Smooth muscle cell of the brain vasculature (primary cell): ENCODE results near the gene YIPF5.

Source experiments
- DNase-seq: peaks from one replicate; pipeline ENCODE4 v3.0.0-alpha.2; 2012; ENCODE audit warnings: low read depth, low spot score

Gene YIPF5

DNA sequence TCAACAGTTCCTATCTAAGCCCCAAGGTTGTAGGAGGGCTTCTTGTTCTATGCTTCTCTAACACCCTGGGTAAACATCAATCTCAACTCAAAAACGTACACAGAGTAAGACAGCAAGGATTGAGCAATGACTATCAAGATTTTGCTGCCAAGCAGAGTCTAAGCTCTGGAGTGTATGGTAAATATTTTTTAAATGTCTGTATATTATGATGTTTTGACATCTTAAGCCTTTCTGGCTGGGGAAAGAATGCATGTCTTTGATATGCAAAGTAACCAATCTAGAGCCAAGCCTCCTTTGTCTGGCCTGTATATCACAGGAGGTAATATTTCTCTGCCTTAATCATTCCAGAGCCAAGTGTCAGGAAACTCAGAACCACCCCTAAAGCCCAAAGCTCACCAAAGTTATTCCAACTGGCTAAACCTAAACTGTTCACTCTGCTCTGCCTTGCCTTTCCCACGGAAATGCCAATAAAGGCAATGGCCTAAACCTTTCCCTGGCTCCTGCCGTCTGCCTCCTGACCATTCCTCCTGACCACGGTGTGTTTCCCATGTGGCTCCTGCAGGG, 45.2 kb downstream of the YIPF5 start:
- DNase-seq = no peak

DNA sequence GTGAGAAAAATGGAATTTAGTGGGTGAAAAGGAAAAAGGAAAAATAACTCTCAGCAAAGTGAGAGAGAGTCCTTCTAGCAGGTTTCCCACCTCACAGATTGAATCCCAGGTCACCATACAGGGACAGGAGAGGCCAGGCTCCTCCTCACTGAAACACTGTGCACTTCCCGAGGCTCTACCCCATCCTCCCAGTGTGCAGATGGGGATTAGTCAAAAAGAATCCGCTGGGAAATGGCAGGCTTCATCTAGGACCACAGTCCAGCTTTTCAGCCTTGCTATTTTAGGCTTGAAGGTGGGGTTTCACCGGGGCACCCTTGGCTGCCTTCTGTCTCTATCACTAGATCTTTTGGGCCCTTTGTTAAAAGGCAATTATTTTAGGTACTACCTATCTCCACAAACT, 47.8 kb downstream of the YIPF5 start:
- DNase-seq = no peak

DNA sequence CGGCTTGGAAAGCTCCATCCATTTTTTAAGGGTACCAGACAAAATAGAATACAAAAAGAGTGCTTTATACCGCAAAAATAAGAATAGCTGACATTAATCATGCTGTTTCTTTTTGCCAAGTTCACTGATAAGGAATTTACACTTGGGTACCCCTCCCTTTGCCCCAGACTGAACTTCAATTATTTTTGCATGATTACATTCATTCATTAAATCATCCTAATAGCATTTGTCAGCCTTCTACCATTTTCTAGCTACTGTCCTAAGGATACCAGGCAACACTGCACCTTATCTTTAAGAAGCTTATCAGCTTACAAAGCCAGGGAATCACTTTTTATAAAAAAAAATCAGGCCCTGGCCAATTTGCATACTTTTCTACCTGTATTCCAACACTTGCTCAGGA, 48.4 kb downstream of the YIPF5 start:
- DNase-seq = no peak

DNA sequence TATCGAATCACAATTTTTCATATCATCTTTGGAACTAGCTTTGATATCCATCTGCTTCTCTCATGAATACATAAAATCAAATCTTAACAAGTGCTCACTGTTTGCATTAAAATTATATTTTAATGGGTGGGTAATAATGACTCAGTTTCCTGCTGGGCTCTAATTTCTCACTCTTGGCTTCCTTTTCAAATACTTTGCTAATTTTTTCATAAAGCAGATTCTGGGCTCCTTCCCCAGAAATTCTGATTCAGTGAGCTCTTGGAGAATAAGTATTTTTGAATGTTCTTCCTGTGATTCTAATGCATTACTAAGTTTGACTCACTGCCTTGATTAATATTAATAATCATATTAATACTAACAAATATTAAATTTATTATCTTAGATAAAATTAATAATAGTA, 48.9 kb downstream of the YIPF5 start:
- DNase-seq = no peak

DNA sequence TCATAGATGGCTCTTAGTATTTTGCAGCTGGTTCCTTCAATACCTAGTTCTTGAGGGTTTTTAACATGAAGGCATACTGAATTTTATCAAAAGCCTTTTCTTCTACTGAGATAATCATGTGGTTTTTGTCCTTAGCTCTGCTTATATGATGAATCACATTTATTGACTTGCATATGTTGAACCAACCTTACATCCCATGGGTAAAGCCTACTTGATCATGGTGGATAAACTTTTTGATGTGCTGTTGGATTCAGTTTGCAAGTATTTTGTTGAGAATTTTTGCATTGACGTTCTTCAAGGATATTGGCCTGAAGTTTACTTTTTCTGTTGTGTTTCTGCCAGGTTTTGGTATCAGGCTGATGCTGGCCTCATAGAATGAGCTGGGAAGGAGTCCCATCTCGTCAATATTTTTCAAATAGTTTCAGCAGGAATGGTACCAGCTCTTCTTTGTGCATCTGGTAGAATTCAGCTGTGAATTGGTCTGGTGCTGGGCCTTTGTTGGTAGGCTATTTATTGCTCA, 49.7 kb downstream of the YIPF5 start:
- no peak for DNase-seq

DNA sequence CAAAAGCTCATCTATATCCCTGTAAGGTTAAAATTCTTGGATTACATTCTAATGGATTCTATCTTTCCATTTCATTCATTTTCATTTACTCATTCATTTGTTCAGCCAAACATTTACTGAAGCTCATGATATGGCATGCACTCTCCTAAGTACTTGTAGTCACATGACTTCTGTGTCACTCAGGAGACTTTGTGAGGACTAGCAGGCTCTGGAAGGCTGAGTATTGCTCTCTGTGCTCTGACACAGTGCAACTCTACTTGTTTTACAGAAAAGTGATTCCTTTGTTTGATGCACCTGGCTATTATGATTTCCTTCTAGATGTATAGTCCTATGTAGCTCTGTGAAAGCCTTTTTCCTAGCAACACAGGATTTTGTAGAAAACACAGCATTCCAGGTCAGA, 53.0 kb downstream of the YIPF5 start:
- DNase-seq = no peak

DNA sequence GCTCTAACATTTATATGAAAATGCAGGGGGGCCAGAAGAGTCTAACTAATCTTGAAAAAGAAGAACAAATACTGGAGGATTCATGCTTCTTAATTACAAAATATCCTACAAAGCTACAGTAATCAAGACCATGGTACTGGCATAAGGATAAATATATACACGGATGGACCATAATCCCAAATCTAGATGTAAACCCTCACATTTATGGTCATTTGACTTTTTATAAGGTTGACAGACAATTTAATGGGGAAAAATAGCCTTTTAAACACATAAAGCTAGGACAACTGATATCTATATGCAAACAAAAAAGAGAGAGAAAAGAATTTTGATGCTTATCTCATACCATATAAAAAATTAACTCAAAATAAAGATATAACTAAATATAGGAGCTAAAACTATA, 55.9 kb downstream of the YIPF5 start:
- DNase-seq = no peak
